Type B pancreatic cell (in vitro differentiated cells): ENCODE measurements around the gene ZP2. TPM values are rescaled to one million over a fixed set of nuclear protein-coding genes. Genes with fewer than 3 reads are reported as not detected.
"Not testable (repeated sequence)": the region's sequence is repeated elsewhere in the genome, so short reads cannot be mapped to it uniquely, and the experiment has no call there.

Source experiments
- DNase-seq: peaks from one replicate; pipeline ENCODE4 v3.0.0; 2021; ENCODE audit warnings: mixed read lengths; ENCODE audit not compliant: unreplicated experiment; ENCODE audit errors: extremely low spot score
- H3K27ac Mint-ChIP-seq: 2 replicates; pipeline ENCODE4 v1.8.0; 2021; ENCODE audit warnings: mild to moderate bottlenecking, mixed read lengths
- H3K27me3 Mint-ChIP-seq: 2 replicates; pipeline ENCODE4 v1.8.0; 2021; ENCODE audit warnings: mixed read lengths
- H3K36me3 Mint-ChIP-seq: 2 replicates; pipeline ENCODE4 v1.8.0; 2021; ENCODE audit warnings: mixed read lengths
- H3K4me1 Mint-ChIP-seq: one replicate; pipeline ENCODE4 v1.8.0; 2021; ENCODE audit warnings: mixed read lengths; ENCODE audit not compliant: unreplicated experiment
- H3K4me3 Mint-ChIP-seq: 2 replicates; pipeline ENCODE4 v1.8.0; 2021; ENCODE audit warnings: mild to moderate bottlenecking, mixed read lengths
- H3K9me3 Mint-ChIP-seq: 2 replicates; pipeline ENCODE4 v1.8.0; 2021; ENCODE audit warnings: mixed read lengths
- CTCF ChIP-seq: fragments of 200-600 bp; sonication (generic); conservative IDR thresholded peaks from 2 replicates; pipeline ENCODE4 v1.5.0; 2021; ENCODE audit warnings: antibody characterized with exemption, mild to moderate bottlenecking
- total RNA-seq: library from RNA; stranded (reverse); gene quantifications from 2 replicates; pipeline ENCODE4 v1.2.1, GENCODE V29; 2021; ENCODE audit warnings: low replicate concordance

ZP2 gene
- total RNA-seq, 1 donor from 2014 or later, result not detected

DNA sequence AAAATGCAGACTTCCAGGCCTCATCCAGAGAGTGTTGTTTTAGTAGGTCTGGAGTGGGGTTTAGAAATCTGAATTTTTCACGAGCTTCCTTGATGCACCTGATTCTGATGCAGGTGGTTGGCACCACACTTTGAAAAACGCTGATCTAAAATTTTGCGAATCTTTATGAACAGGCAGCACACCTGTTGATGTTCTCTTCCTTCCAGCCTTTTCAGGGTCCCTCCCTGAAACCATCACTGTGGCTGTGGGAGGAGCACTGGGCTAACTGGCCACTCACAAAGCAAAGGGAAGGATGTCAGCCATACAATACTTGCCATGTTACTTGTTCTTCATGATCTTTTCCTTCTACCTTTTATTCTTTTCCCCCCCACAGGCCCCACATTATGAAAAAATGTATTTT lies 38.7 kb downstream of the ZP2 start:
- Mint-ChIP-seq H3K27ac (no peak overlapping the region), H3K27me3 (no peaks in the 10 kb centered on the region), H3K9me3 (no peaks in the 10 kb centered on the region), H3K36me3 (peaks cover 21% of the 10 kb centered on the region), H3K4me3 (no peak overlapping the region), H3K4me1 (no peaks in the 10 kb centered on the region)
- DNase-seq, result no peak
- TF ChIP-seq CTCF, result no peak

DNA sequence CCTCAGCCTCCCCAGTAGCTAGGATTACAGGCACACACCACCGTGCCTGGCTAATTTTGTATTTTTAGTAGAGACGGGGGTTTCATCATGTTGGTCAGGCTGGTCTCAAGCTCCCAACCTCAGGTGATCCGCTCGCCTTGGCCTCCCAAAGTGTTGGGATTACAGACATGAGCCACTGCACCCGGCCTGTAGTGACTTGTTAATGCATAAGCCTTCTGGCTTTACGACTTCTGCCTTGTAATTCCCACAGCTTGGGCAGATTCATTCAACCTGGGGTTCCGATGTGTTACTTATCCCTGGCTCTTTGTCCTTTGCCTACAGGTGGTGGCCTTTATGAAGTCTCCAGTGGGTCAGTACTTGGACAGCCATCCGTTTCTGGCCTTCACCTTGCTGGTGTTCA lies 41.3 kb downstream of the ZP2 start:
- not testable (repeated sequence) for H3K9me3 Mint-ChIP-seq, DNase-seq, H3K27me3 Mint-ChIP-seq, H3K27ac Mint-ChIP-seq, H3K4me3 Mint-ChIP-seq, H3K4me1 Mint-ChIP-seq
- H3K36me3 Mint-ChIP-seq, result peaks cover 26% of the 10 kb centered on the region

- Mint-ChIP-seq H3K27me3 (no peaks in the 10 kb centered on the region), H3K4me1 (no peaks in the 10 kb centered on the region), H3K27ac (no peak overlapping the region), H3K4me3 (no peak overlapping the region), H3K36me3 (peaks cover 26% of the 10 kb centered on the region), H3K9me3 (no peaks in the 10 kb centered on the region)
- no peak for TF ChIP-seq CTCF
- DNase-seq, result no peak
Observed at GRCh38 chr16:21169249-21169981, 42.0 kb downstream of the ZP2 start.

DNA sequence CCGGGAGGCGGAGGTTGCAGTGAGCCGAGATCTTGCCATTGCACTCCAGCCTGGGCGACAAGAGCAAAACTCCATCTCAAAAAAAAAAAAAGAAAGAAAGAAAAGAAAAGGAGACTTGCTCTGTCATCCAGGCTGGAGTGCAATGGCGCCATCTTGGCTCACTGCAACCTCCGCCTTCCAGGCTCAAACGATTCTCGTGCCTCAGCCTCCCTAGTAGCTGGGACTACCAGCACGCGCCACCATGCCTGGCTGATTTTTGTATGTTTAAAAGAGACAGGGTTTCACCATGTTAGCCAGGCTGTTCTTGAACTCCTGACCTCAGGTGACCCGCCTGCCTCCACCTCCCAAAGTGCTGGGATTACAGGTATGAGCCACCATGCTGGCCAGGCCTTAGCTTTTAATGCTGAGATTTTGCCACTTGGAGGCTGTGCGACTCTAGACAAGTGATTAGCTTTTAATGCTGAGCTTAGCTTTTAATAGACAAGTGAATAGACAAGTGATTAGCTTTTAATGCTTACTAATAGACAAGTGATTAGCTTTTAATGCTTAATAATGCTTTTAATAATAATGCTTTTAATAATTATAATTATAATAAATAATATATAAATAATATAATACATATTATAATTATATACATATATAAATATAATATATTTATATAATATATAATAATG lies 43.3 kb downstream of the ZP2 start:
- Mint-ChIP-seq H3K36me3 (peaks cover 29% of the 10 kb centered on the region), H3K9me3 (no peaks in the 10 kb centered on the region), H3K4me3 (no peak overlapping the region), H3K4me1 (peaks cover under 1% of the 10 kb centered on the region), H3K27ac (no peak overlapping the region), H3K27me3 (no peaks in the 10 kb centered on the region)
- TF ChIP-seq CTCF, result no peak
- DNase-seq, result no peak

- no peak overlapping the region for H3K27ac Mint-ChIP-seq
- no peaks in the 10 kb centered on the region for H3K27me3 Mint-ChIP-seq
- no peak overlapping the region for H3K4me3 Mint-ChIP-seq
- DNase-seq, result no peak
- no peaks in the 10 kb centered on the region for H3K9me3 Mint-ChIP-seq
- no peak for TF ChIP-seq CTCF
- H3K36me3 Mint-ChIP-seq, result peaks cover 27% of the 10 kb centered on the region
- H3K4me1 Mint-ChIP-seq, result peaks cover 5% of the 10 kb centered on the region
Observed at GRCh38 chr16:21167360-21167759, 44.0 kb downstream of the ZP2 start.

DNA sequence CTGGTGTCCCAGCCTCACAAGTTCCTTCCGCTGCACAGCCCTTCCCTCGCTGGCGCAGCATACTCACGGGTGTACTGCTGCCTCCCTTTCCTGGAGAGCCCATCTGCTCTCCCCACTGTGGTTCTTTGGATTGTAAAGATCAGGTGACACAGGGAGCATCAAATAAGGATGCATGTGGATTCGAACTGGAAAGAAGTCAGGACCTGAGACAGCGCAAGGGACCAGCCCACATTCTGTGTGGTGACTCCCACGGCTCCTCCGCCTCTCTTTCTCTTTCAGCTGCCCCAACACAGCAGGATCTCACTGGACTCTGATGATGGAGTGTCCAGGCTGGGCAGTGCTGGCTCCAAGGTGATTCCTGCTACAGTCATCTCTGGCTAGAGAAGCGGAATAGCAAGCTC lies 44.8 kb downstream of the ZP2 start:
- peaks cover 27% of the 10 kb centered on the region for H3K36me3 Mint-ChIP-seq
- H3K4me3 Mint-ChIP-seq, result no peak overlapping the region
- no peak for DNase-seq

More for the DNA sequence above, 44.8 kb downstream of the ZP2 start:
- no peaks in the 10 kb centered on the region for H3K27me3 Mint-ChIP-seq
- H3K4me1 Mint-ChIP-seq, result peaks cover 5% of the 10 kb centered on the region
- no peak for TF ChIP-seq CTCF
- H3K9me3 Mint-ChIP-seq, result no peaks in the 10 kb centered on the region
- H3K27ac Mint-ChIP-seq, result no peak overlapping the region
